Measurements from ENCODE around the gene PHTF2.
A peak's percentile ranks its signal among the peaks of the same experiment; 100 is the strongest.
"Not testable (repeated sequence)": the region's sequence is repeated elsewhere in the genome, so short reads cannot be mapped to it uniquely, and the experiment has no call there.

PHTF2 gene

DNA sequence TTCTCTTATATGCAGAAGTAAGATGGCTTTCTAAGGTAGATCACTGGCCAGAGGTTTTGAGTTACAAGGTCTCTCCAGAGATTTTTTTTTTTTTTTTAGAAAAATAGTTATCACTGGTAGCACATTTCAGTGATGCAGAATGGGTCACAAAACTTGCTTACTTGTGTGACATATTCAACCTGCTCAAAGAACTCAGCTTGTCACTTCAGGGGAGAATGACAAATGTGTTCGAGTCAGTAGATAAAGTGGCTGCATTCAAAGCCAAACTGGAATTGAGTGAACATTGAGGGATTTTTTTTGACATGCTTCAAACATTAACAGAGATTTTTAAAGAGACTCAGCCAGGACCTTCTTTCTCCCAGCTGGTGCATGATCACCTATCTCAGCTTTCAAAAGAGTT lies 33.4 kb downstream of the PHTF2 start:
- H3K27ac ChIP-seq (ENCODE audit: low read depth, low read length) = no peak overlapping the region
- no peaks in the 10 kb centered on the region for H3K4me1 ChIP-seq (ENCODE audit: control insufficient read depth, low read depth, low read length)
- H3K36me3 ChIP-seq (ENCODE audit: control insufficient read depth, insufficient read depth, low read length) = no peaks in the 10 kb centered on the region
- no peak overlapping the region for H2BK120ac ChIP-seq (ENCODE audit: low read depth, low read length)
- H2BK15ac ChIP-seq (replicated peaks; ENCODE audit: low read depth) = no peak overlapping the region
- H3K4me2 ChIP-seq (ENCODE audit: low read length) = no peak overlapping the region
- no peak overlapping the region for H3K4me3 ChIP-seq (ENCODE audit: low read length)
- no peak overlapping the region for H3K9ac ChIP-seq (ENCODE audit: low read length)
- no peak overlapping the region for H2BK5ac ChIP-seq (ENCODE audit: low read length)
- no peaks in the 10 kb centered on the region for H3K79me2 ChIP-seq (ENCODE audit: control insufficient read depth, insufficient read depth, low read length)
- no peak overlapping the region for H3K4ac ChIP-seq (ENCODE audit: low read depth, low read length)
- H3K18ac ChIP-seq (ENCODE audit: low read length) = no peak overlapping the region
- no peak overlapping the region for H2AK5ac ChIP-seq (ENCODE audit: low read length)
- H3K56ac ChIP-seq (ENCODE audit: low read length) = no peak overlapping the region
- H3K27me3 ChIP-seq (ENCODE audit: insufficient read depth, low read length, poor library complexity) = no peaks in the 10 kb centered on the region
- WGBS (ENCODE audit: extremely low coverage, insufficient coverage, low lambda C conversion rate) = no CpG with 5 or more reads among the region's 1 CpG
- peak overlapping the region; percentile 56 for H4K8ac ChIP-seq (ENCODE audit: low read depth, low read length)
- H4K5ac ChIP-seq (ENCODE audit: low read length) = no peak overlapping the region
- peaks cover 3% of the 10 kb centered on the region for H3K79me1 ChIP-seq (ENCODE audit: low read length)
- no peak for DNase-seq
- no peak overlapping the region for H3K23ac ChIP-seq (ENCODE audit: low read length)

GRCh38 chr7:77833136-77833535 lies 34.6 kb downstream of the PHTF2 start:
- no CpG with 5 or more reads among the region's 1 CpG for WGBS (ENCODE audit: extremely low coverage, insufficient coverage, low lambda C conversion rate)
- no peak overlapping the region for H3K4me2 ChIP-seq (ENCODE audit: low read length)
- H2AK5ac ChIP-seq (ENCODE audit: low read length) = no peak overlapping the region
- H3K36me3 ChIP-seq (ENCODE audit: control insufficient read depth, insufficient read depth, low read length) = no peaks in the 10 kb centered on the region
- H3K18ac ChIP-seq (ENCODE audit: low read length) = no peak overlapping the region
- H2BK120ac ChIP-seq (ENCODE audit: low read depth, low read length) = no peak overlapping the region
- peaks cover 3% of the 10 kb centered on the region for H3K79me1 ChIP-seq (ENCODE audit: low read length)
- no peak for DNase-seq
- H4K5ac ChIP-seq (ENCODE audit: low read length) = no peak overlapping the region
- no peaks in the 10 kb centered on the region for H3K27me3 ChIP-seq (ENCODE audit: insufficient read depth, low read length, poor library complexity)
- no peaks in the 10 kb centered on the region for H3K79me2 ChIP-seq (ENCODE audit: control insufficient read depth, insufficient read depth, low read length)
- H3K56ac ChIP-seq (ENCODE audit: low read length) = no peak overlapping the region
- H3K23ac ChIP-seq (ENCODE audit: low read length) = no peak overlapping the region
- no peak overlapping the region for H2BK15ac ChIP-seq (replicated peaks; ENCODE audit: low read depth)
- H3K4ac ChIP-seq (ENCODE audit: low read depth, low read length) = no peak overlapping the region
- no peaks in the 10 kb centered on the region for H3K4me1 ChIP-seq (ENCODE audit: control insufficient read depth, low read depth, low read length)
- no peak overlapping the region for H2BK5ac ChIP-seq (ENCODE audit: low read length)
- H3K4me3 ChIP-seq (ENCODE audit: low read length) = no peak overlapping the region
- H3K9ac ChIP-seq (ENCODE audit: low read length) = no peak overlapping the region
- H4K8ac ChIP-seq (ENCODE audit: low read depth, low read length) = no peak overlapping the region
- no peak overlapping the region for H3K27ac ChIP-seq (ENCODE audit: low read depth, low read length)

DNA sequence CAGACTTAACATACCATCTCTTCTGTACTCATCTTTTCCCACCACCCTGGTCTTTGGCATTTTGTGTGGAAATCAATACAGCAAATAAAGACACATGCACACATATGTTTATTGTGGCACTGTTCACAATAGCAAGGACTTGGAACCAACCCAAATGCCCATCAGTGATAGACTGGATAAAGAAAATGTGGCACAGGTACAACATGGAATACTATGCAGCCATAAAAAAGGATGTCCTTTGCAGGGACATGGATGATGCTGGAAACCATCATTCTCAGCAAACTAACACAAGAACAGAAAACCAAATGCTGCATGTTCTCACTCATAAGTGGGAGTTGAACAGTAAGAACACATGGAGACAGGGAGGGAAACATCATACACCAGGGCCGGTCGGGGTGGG lies 37.9 kb downstream of the PHTF2 start:
- H2BK15ac ChIP-seq (replicated peaks; ENCODE audit: low read depth); H2BK5ac ChIP-seq (ENCODE audit: low read length); H3K4ac ChIP-seq (ENCODE audit: low read depth, low read length); H2BK120ac ChIP-seq (ENCODE audit: low read depth, low read length); H3K4me2 ChIP-seq (ENCODE audit: low read length); H3K79me2 ChIP-seq (ENCODE audit: control insufficient read depth, insufficient read depth, low read length); DNase-seq; H3K27ac ChIP-seq (ENCODE audit: low read depth, low read length); H3K79me1 ChIP-seq (ENCODE audit: low read length); H3K9ac ChIP-seq (ENCODE audit: low read length); H4K8ac ChIP-seq (ENCODE audit: low read depth, low read length); H3K4me3 ChIP-seq (ENCODE audit: low read length); H3K27me3 ChIP-seq (ENCODE audit: insufficient read depth, low read length, poor library complexity); H4K5ac ChIP-seq (ENCODE audit: low read length); H3K36me3 ChIP-seq (ENCODE audit: control insufficient read depth, insufficient read depth, low read length); H2AK5ac ChIP-seq (ENCODE audit: low read length); H3K56ac ChIP-seq (ENCODE audit: low read length); H3K18ac ChIP-seq (ENCODE audit: low read length); H3K4me1 ChIP-seq (ENCODE audit: control insufficient read depth, low read depth, low read length); H3K23ac ChIP-seq (ENCODE audit: low read length): not testable (repeated sequence)
- no CpG with 5 or more reads among the region's 2 CpGs for WGBS (ENCODE audit: extremely low coverage, insufficient coverage, low lambda C conversion rate)

DNA sequence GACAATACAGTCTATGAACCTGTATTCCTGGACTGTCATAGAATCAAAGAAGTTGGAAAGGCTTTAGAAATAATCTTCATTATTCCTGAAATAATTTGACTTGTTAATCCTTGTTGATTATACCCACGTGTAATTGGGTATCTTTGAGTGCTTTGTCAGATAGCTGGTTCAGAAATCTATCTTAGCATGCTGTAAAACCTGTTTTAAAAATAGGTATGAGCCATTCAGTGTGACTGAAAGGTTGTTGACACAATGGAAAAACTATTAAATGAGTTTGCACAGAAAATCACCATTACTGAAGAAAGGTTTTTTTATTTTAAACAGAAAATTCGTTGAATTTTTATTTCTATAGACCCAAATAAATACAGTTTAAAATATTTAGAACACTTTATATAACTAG lies 38.7 kb downstream of the PHTF2 start:
- no peak overlapping the region for H3K56ac ChIP-seq (ENCODE audit: low read length)
- no peaks in the 10 kb centered on the region for H3K79me1 ChIP-seq (ENCODE audit: low read length)
- H3K4me3 ChIP-seq (ENCODE audit: low read length) = no peak overlapping the region
- DNase-seq = no peak
- H4K5ac ChIP-seq (ENCODE audit: low read length) = no peak overlapping the region
- no peaks in the 10 kb centered on the region for H3K4me1 ChIP-seq (ENCODE audit: control insufficient read depth, low read depth, low read length)
- no peak overlapping the region for H2BK120ac ChIP-seq (ENCODE audit: low read depth, low read length)
- H3K23ac ChIP-seq (ENCODE audit: low read length) = no peak overlapping the region
- no CpG with 5 or more reads among the region's 2 CpGs for WGBS (ENCODE audit: extremely low coverage, insufficient coverage, low lambda C conversion rate)
- H3K18ac ChIP-seq (ENCODE audit: low read length) = no peak overlapping the region
- H4K8ac ChIP-seq (ENCODE audit: low read depth, low read length) = no peak overlapping the region
- H3K27ac ChIP-seq (ENCODE audit: low read depth, low read length) = no peak overlapping the region
- H2BK15ac ChIP-seq (replicated peaks; ENCODE audit: low read depth) = no peak overlapping the region
- H3K4me2 ChIP-seq (ENCODE audit: low read length) = no peak overlapping the region
- no peaks in the 10 kb centered on the region for H3K27me3 ChIP-seq (ENCODE audit: insufficient read depth, low read length, poor library complexity)
- H3K36me3 ChIP-seq (ENCODE audit: control insufficient read depth, insufficient read depth, low read length) = no peaks in the 10 kb centered on the region
- no peak overlapping the region for H3K9ac ChIP-seq (ENCODE audit: low read length)
- H2AK5ac ChIP-seq (ENCODE audit: low read length) = no peak overlapping the region
- no peak overlapping the region for H3K4ac ChIP-seq (ENCODE audit: low read depth, low read length)
- H2BK5ac ChIP-seq (ENCODE audit: low read length) = no peak overlapping the region
- no peaks in the 10 kb centered on the region for H3K79me2 ChIP-seq (ENCODE audit: control insufficient read depth, insufficient read depth, low read length)

GRCh38 chr7:77837966-77838365 lies 39.4 kb downstream of the PHTF2 start:
- H3K4me2 ChIP-seq (ENCODE audit: low read length) = no peak overlapping the region
- H3K4me3 ChIP-seq (ENCODE audit: low read length) = no peak overlapping the region
- no peak overlapping the region for H3K27ac ChIP-seq (ENCODE audit: low read depth, low read length)
- H3K18ac ChIP-seq (ENCODE audit: low read length) = no peak overlapping the region
- H3K36me3 ChIP-seq (ENCODE audit: control insufficient read depth, insufficient read depth, low read length) = no peaks in the 10 kb centered on the region
- no peak overlapping the region for H2BK5ac ChIP-seq (ENCODE audit: low read length)
- H4K8ac ChIP-seq (ENCODE audit: low read depth, low read length) = no peak overlapping the region
- no peak overlapping the region for H4K5ac ChIP-seq (ENCODE audit: low read length)
- H3K4me1 ChIP-seq (ENCODE audit: control insufficient read depth, low read depth, low read length) = no peaks in the 10 kb centered on the region
- no CpG with 5 or more reads among the region's 1 CpG for WGBS (ENCODE audit: extremely low coverage, insufficient coverage, low lambda C conversion rate)
- H3K23ac ChIP-seq (ENCODE audit: low read length) = no peak overlapping the region
- H2BK120ac ChIP-seq (ENCODE audit: low read depth, low read length) = no peak overlapping the region
- no peak overlapping the region for H2BK15ac ChIP-seq (replicated peaks; ENCODE audit: low read depth)
- no peaks in the 10 kb centered on the region for H3K79me2 ChIP-seq (ENCODE audit: control insufficient read depth, insufficient read depth, low read length)
- no peaks in the 10 kb centered on the region for H3K27me3 ChIP-seq (ENCODE audit: insufficient read depth, low read length, poor library complexity)
- H3K79me1 ChIP-seq (ENCODE audit: low read length) = no peaks in the 10 kb centered on the region
- no peak overlapping the region for H3K9ac ChIP-seq (ENCODE audit: low read length)
- no peak overlapping the region for H3K56ac ChIP-seq (ENCODE audit: low read length)
- no peak overlapping the region for H2AK5ac ChIP-seq (ENCODE audit: low read length)
- DNase-seq = no peak
- no peak overlapping the region for H3K4ac ChIP-seq (ENCODE audit: low read depth, low read length)

GRCh38 chr7:77838929-77839491 lies 40.4 kb downstream of the PHTF2 start:
- Histone ChIP-seq H4K8ac (ENCODE audit: low read depth, low read length) (no peak overlapping the region), H3K36me3 (ENCODE audit: control insufficient read depth, insufficient read depth, low read length) (no peaks in the 10 kb centered on the region), H2BK120ac (ENCODE audit: low read depth, low read length) (no peak overlapping the region), H3K27ac (ENCODE audit: low read depth, low read length) (no peak overlapping the region), H3K23ac (ENCODE audit: low read length) (no peak overlapping the region), H3K56ac (ENCODE audit: low read length) (no peak overlapping the region), H2AK5ac (ENCODE audit: low read length) (no peak overlapping the region), H2BK15ac (replicated peaks; ENCODE audit: low read depth) (no peak overlapping the region), H3K9ac (ENCODE audit: low read length) (no peak overlapping the region), H3K79me1 (ENCODE audit: low read length) (no peaks in the 10 kb centered on the region), H4K5ac (ENCODE audit: low read length) (no peak overlapping the region), H3K27me3 (ENCODE audit: insufficient read depth, low read length, poor library complexity) (no peaks in the 10 kb centered on the region), H3K4me1 (ENCODE audit: control insufficient read depth, low read depth, low read length) (no peaks in the 10 kb centered on the region), H2BK5ac (ENCODE audit: low read length) (no peak overlapping the region), H3K4me3 (ENCODE audit: low read length) (no peak overlapping the region), H3K4me2 (ENCODE audit: low read length) (no peak overlapping the region), H3K79me2 (ENCODE audit: control insufficient read depth, insufficient read depth, low read length) (no peaks in the 10 kb centered on the region), H3K18ac (ENCODE audit: low read length) (no peak overlapping the region), H3K4ac (ENCODE audit: low read depth, low read length) (no peak overlapping the region)
- peak; percentile 35 for DNase-seq
- no CpG with 5 or more reads among the region's 3 CpGs for WGBS (ENCODE audit: extremely low coverage, insufficient coverage, low lambda C conversion rate)
